ENCODE data around the gene CDH13. TPM values are rescaled to one million over a fixed set of nuclear protein-coding genes. Genes with fewer than 3 reads are reported as not detected.

CDH13 gene
- total and polyA plus RNA-seq, 2 of the 8 experiments (the other 6 are each of a cell fraction or from before 2014, with no cell fraction given) = 2.3 to 2.4 TPM

GRCh38 chr16:83374979-83375378 is 748.2 kb downstream of the CDH13 start:
- Histone ChIP-seq H3K9me3 (ENCODE audit: insufficient read depth in 2 of 2, low read depth in 1 of 2, low read length in 1 of 2) (no peaks in the 10 kb centered on the region), H4K8ac (ENCODE audit: extremely low read depth, insufficient read depth, low read length) (no peak overlapping the region), H4K5ac (ENCODE audit: insufficient read length, low read depth, low read length) (no peak overlapping the region), H2BK5ac (ENCODE audit: low read depth, low read length) (no peak overlapping the region), H2BK20ac (ENCODE audit: low read length) (no peak overlapping the region), H4K91ac (replicated peaks; ENCODE audit: insufficient read length, low read length) (no peak overlapping the region), H3K27me3 (replicated peaks in 1 of 4; ENCODE audit: control insufficient read depth in 3 of 4, extremely low read depth in 1 of 4, insufficient read depth in 3 of 4, low read length in 3 of 4) (no peaks in the 10 kb centered on the region), H3K4me2 (ENCODE audit: insufficient read depth in 1 of 2, low read depth in 2 of 2, low read length in 2 of 2) (no peak overlapping the region), H3K23me2 (ENCODE audit: low read depth, low read length) (no peaks in the 10 kb centered on the region), H3K27ac (ENCODE audit: low read depth, low read length) (no peak overlapping the region), H3K4ac (replicated peaks; ENCODE audit: insufficient read length, low read depth, low read length) (no peak overlapping the region), H4K20me1 (replicated peaks in 1 of 2; ENCODE audit: control insufficient read depth in 1 of 2, insufficient read depth in 2 of 2, low read length in 2 of 2) (no peaks in the 10 kb centered on the region), H3K56ac (replicated peaks; ENCODE audit: insufficient read length, low read depth, low read length) (no peak overlapping the region), H2BK120ac (replicated peaks; ENCODE audit: low read depth, low read length) (no peak overlapping the region), H3K4me3 (ENCODE audit: extremely low read depth in 1 of 4, insufficient read depth in 2 of 4, low read depth in 3 of 4, low read length in 4 of 4) (no peak overlapping the region), H2AK5ac (ENCODE audit: low read depth, low read length) (no peak overlapping the region), H2BK12ac (ENCODE audit: low read depth, low read length) (no peak overlapping the region), H3K4me1 (replicated peaks in 1 of 4; ENCODE audit: control insufficient read depth in 3 of 4, insufficient read depth in 4 of 4, low read length in 3 of 4) (no peaks in the 10 kb centered on the region), H3K18ac (ENCODE audit: extremely low read depth, low read length) (no peak overlapping the region), H3K9ac (replicated peaks in 1 of 4; ENCODE audit: extremely low read depth in 1 of 4, low read depth in 3 of 4, low read length in 3 of 4) (no peak overlapping the region), H3K79me2 (ENCODE audit: control insufficient read depth in 1 of 2, insufficient read depth in 2 of 2, low read length in 2 of 2) (no peaks in the 10 kb centered on the region), H2AFZ (ENCODE audit: low read length) (no peak overlapping the region), H3K36me3 (ENCODE audit: control insufficient read depth in 2 of 4, insufficient read depth in 4 of 4, low read length in 3 of 4) (no peaks in the 10 kb centered on the region), H3K23ac (ENCODE audit: insufficient read length) (no peak overlapping the region), H3K79me1 (ENCODE audit: low read depth, low read length) (no peaks in the 10 kb centered on the region), H3K14ac (ENCODE audit: insufficient read length) (no peak overlapping the region), H2BK15ac (ENCODE audit: low read length) (no peak overlapping the region)
- FAIRE-seq (no peak), DNase-seq (ENCODE audit: low read depth in 1 of 2, low spot score in 2 of 2) (no peak)
- ChIA-PET CTCF (ENCODE audit: partially characterized antibody) (interaction anchor here (0.6 to 4.9 kb wide), 4 partner anchors 19 to 1112 kb away, joined by 3 to 24 read pairs (median 3); no protein-coding TSS in a partner anchor), POLR2A (ENCODE audit: partially characterized antibody) (no interaction called here)
- WGBS, 2 experiments (ENCODE audit: extremely low coverage in 1 of 2, insufficient coverage in 1 of 2, insufficient read length in 1 of 2, insufficient replicate concordance in 2 of 2, low coverage in 1 of 2, low lambda C conversion rate in 2 of 2, missing lambda C conversion rate in 1 of 2) = 93% methylated on average over 3 of the region's 3 CpGs; no CpG with 5 or more reads in 1 of the 2 experiments
- no peak for TF ChIP-seq KDM5A (IDR thresholded peaks at IDR 0.05; ENCODE audit: low read length)
- TF ChIP-seq SP4 (IDR thresholded peaks at IDR 0.05; ENCODE audit: low read length) = no peak
